HuH-7.5 (cell line): ENCODE results near the gene MAML1.
"Not testable (repeated sequence)": the region's sequence is repeated elsewhere in the genome, so short reads cannot be mapped to it uniquely, and the experiment has no call there.

Experiments used
- DNase-seq: peaks from one replicate; pipeline ENCODE4 v3.0.0; 2011; ENCODE audit warnings: low spot score

Gene MAML1, protein sequence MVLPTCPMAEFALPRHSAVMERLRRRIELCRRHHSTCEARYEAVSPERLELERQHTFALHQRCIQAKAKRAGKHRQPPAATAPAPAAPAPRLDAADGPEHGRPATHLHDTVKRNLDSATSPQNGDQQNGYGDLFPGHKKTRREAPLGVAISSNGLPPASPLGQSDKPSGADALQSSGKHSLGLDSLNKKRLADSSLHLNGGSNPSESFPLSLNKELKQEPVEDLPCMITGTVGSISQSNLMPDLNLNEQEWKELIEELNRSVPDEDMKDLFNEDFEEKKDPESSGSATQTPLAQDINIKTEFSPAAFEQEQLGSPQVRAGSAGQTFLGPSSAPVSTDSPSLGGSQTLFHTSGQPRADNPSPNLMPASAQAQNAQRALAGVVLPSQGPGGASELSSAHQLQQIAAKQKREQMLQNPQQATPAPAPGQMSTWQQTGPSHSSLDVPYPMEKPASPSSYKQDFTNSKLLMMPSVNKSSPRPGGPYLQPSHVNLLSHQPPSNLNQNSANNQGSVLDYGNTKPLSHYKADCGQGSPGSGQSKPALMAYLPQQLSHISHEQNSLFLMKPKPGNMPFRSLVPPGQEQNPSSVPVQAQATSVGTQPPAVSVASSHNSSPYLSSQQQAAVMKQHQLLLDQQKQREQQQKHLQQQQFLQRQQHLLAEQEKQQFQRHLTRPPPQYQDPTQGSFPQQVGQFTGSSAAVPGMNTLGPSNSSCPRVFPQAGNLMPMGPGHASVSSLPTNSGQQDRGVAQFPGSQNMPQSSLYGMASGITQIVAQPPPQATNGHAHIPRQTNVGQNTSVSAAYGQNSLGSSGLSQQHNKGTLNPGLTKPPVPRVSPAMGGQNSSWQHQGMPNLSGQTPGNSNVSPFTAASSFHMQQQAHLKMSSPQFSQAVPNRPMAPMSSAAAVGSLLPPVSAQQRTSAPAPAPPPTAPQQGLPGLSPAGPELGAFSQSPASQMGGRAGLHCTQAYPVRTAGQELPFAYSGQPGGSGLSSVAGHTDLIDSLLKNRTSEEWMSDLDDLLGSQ

DNA sequence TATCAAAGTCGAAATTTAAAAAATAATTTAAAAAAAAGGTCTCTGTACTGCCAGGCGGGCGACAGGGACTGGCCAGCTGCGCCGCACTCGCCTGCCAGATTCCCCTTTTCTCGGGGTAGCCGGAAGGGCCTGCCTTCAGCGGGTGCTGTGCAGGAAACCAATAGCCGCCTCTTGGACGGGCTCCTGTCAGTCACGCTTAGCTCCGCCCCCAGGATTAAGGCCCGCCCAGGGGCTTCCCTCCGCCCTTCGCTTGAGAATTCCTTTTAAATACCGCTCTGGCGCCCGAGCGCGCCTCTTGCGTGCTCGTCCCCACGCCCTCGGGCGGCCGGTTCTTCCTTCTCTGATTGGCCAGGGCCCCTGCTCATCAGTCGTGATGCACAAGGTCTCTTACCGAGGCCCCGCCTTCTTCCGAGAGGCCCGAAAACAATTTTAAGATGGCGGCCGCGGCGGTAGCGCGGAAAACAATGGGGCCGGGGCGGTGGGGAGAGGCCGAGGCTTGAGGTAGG lies at the start of gene MAML1:
Gene MAML1, plus strand, starts transcription at position 411 of the 506 bp plus-strand sequence. CDS start 291 bp downstream, outside the sequence.
- peak; percentile 94 for DNase-seq

DNA sequence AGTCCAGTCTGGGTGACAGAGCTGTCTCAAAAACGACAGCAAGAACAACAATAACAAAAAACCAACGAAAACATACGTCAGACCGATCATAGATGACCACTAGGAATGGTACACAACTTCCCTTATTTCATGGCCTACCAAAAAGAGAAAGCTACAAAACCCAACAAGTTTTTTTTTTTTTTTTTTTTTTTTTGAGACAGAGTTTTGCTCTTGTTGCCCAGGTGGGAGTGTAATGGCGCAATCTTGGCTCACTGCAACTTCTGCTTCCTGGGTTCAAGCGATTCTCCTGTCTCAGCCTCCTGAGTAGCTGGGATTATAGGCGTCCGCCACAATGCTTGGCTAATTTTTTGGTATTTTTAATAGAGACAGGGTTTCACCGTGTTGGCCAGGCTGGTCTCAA lies 43.4 kb upstream of the MAML1 start:
- DNase-seq = not testable (repeated sequence)

DNA sequence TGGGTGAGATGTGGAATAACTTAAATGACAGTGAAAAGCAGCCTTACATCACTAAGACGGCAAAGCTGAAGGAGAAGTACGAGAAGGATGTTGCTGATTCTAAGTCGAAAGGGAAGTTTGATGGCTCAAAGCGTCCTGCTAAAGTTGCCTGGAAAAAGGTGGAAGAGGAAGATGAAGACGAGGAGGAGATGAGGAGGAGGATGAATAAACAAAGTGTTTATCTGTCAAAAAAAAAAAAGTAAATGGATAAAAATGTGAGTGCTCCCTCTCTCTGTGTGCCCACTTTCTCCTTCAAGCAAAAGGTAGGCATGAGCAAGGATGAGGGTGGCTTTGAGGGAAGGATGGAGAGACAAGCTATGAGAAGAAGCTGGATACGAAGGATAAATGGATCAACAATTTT lies 38.1 kb upstream of the MAML1 start:
- no peak for DNase-seq

DNA sequence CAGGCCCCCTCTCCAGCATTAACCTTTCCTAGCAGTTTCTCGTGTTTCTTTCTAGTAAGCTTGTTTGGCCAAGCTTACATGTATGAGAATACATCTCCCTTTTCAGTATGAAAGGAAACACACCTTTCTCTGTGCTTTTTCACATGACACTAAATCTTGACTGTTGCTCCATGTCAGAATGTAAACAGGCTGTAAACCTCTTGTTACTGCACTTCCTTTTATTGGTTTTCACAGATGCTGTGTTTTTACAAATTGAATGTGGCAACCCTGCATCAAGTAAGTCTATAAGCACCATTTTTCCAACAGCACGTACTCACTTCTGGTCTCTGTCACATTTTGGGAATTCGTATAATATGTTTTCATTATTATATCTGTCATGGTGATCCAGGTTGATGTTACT lies 36.0 kb upstream of the MAML1 start:
- no peak for DNase-seq

DNA sequence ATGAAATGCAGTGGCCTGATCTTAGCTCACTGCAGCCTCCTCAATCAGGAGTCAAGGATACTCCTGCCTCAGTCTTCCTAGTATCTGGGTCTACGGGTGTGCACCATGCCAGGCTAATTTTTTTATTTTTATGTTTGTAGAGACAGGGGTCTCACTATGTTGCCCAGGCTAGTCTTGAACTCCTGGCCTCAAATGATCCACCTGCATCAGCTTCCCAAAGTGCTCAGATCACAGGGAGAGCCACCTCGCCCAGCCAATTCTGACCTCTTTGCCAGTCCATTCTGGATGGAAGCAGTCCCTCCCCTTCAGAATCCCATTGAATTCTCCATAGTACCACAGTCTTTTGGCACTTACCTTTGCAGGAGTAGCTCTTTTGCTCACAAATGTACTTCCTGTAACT lies 35.5 kb upstream of the MAML1 start:
- DNase-seq = no peak

DNA sequence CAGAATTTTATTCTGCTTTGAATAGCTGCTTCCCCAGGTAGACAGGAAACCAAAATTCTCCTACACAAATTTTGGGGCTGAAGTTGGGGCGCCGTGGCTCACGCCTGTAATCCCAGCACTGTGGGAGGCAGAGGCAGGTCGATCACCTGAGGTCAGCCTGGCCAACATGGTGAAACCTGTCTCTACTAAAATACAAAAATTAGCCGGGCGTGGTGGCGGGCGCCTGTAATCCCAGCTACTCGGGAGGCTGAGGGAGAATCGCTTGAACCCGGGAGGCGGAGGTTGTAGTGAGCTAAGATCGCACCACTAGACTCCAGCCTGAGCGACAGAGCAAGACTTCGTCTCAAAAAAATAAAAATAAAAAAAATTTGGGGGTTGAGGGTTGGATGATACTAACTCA lies 35.1 kb upstream of the MAML1 start:
- DNase-seq = not testable (repeated sequence)

GRCh38 chr5:179697993-179698934 lies 34.4 kb upstream of the MAML1 start:
- peak; percentile 98 for DNase-seq

- DNase-seq = peak; percentile 38
These were observed 33.5 kb upstream of the MAML1 start, which contains the start of gene CANX for GRCh38 chr5:179698935-179699615. Gene CANX (plus strand): TSS chr5:179698967. CDS start chr5:179705682, 6,715 bp downstream.

DNA sequence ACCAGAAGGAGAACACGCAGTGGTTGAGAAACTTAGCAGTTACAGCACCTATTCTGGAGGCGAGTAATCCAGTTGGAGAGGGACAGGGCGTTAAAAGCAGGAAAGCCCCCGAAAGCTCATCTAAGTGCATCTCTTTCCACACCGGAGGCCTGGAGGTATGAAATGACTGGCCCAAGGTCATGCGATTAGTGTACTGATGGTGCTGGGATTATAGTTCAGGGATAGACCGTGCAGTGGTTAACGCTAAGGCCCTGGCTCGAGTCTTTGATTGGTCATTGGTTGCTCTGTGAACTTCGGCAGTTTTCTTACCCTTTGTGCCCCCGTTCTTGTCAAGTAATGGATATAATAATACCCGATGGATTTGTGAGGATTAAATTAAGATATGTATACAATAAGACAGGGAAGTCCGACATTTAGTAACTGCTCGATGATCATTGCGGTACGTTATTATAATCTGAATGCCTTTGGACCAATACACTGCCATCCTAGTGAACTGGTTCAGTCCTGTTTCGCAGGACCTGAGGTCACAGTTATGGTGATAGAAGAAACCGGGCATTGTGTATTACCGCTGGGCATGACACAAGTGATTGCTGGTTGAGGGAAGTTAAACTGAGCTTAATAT lies 32.9 kb upstream of the MAML1 start:
- DNase-seq = peak; percentile 44

GRCh38 chr5:179700401-179700918 lies 32.2 kb upstream of the MAML1 start:
- DNase-seq = peak; percentile 61

DNA sequence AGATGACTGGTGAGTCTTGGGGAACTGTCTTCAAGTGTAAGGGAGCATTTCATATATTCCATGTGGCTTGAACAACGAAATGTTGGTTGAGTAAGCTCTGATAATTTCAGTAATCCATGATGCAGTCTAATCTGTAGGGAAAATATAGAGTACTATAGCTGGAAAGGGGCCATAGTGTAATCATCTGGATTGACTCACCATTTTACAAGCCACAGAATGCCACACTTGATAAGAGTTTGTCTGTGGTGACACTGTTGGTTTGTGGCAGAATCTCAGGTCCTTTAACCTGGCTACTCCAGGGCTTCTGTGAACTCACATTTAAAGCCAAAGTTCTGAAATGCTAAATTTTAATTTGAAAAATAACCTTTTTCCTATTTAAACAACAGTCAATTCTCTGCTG lies 16.3 kb upstream of the MAML1 start:
- DNase-seq = no peak

DNA sequence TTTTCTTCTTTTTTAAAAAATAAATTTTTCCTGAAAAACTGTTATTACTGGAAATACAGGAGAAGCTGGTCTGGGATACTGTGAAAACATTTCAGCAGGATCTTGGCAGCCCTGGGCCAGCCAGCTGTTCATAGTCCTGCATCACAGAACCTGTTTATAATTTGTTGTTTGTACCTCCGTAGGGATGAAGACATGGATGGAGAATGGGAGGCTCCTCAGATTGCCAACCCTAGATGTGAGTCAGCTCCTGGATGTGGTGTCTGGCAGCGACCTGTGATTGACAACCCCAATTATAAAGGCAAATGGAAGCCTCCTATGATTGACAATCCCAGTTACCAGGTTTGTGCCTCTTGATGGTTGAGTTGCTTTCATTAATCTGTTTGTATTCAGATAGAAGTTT lies 12.4 kb upstream of the MAML1 start:
- DNase-seq = no peak

DNA sequence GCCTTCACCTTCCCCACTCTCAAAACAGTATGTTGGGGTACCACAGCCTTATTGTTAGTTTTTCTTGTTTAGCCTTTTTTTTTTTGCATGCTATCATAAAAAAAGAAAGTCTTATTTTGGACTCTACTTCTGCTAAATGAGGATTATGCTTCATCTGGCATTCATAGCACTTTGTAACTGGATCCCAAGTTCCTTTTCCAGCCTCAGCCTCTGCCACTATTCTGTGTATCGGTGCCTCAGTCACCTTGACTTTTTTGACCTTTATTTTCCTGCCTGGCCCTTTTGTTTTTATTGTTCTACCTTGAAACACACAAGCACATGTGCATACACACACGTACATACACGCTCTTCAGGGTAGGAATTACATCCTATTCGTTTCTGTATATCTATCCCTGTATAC lies 8.5 kb upstream of the MAML1 start:
- no peak for DNase-seq

GRCh38 chr5:179727106-179727505 lies 5.5 kb upstream of the MAML1 start:
- DNase-seq = no peak

DNA sequence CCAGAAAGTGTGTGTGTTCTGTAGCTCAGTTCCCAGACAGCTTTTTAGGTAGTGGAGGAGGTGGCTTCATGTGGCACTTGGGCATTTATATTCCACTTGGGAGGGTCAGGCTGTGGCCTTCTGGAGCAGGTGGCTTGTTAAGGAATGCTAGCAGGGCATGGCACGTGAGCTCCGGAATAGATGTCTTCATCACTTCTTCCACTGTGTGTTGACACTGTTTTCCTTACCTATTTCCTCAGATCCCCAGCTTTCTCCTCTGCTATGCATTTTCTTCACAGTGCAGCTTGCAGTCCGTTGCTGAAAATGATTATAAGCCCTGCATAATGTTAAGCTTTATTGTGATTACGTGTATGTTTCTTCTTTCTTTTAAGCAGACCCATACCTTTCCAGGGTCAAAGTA lies 3.3 kb upstream of the MAML1 start:
- DNase-seq = no peak

DNA sequence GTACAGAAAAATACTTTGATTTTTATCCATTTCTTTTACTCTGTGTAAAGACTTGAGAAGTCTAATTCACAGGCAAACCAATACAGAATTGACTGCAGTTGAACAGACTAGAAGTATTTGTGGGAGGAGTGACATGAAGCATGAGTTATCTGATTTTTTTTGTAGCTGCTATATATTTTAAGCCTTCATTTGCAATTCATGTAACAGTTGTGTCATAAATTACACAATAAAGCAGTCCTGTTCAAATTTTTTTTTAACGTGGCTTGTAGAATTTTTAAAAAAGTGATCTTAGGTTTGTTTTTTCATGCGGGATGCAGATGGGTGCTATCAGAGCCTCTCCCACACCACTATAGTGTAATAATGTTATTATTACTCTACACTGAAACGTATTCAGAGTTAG lies 2.9 kb upstream of the MAML1 start:
- DNase-seq = no peak

- DNase-seq = no peak
These were observed 2.3 kb upstream of the MAML1 start for GRCh38 chr5:179730356-179730755.

GRCh38 chr5:179730852-179731251 lies 1.8 kb upstream of the MAML1 start:
- DNase-seq = no peak

GRCh38 chr5:179731791-179732411 lies 721 bp upstream of the MAML1 start:
- no peak for DNase-seq
